Prostate gland (tissue), 2 donors: ENCODE results near the gene WDR89. TPM values are rescaled to one million over a fixed set of nuclear protein-coding genes. Genes with fewer than 3 reads are reported as not detected.

Experiments
- DNase-seq: peaks from one replicate; pipeline ENCODE4 v3.0.0-alpha.2; 2019; ENCODE audit warnings: low spot score
- H3K27ac ChIP-seq, 2 donors: fragments of 200-600 bp; sonication (generic); 2 replicates each; pipeline ENCODE4 v1.5.1; 2017 to 2019
- H3K27me3 ChIP-seq: fragments of 200-600 bp; sonication (generic); replicated peaks from 2 replicates; pipeline ENCODE4 v1.5.1; 2019; ENCODE audit not compliant: insufficient read depth
- H3K36me3 ChIP-seq, 2 donors: fragments of 200-600 bp; sonication (generic); 1 replicate in 1 of 2; 2 replicates in 1 of 2; pipeline versions ENCODE4 v1.5.1 to v1.8.1; 2017 to 2019
- H3K4me1 ChIP-seq: fragments of 200-600 bp; sonication (generic); replicated peaks from 2 replicates; pipeline ENCODE4 v1.5.1; 2019
- H3K4me3 ChIP-seq, 2 donors: fragments of 200-600 bp; sonication (generic); 2 replicates each; pipeline ENCODE4 v1.5.1; 2017 to 2019
- H3K9me3 ChIP-seq: fragments of 200-600 bp; sonication (generic); 2 replicates; pipeline ENCODE4 v1.5.1; 2017
- POLR2A ChIP-seq: fragments of 450-650 bp; IDR thresholded peaks from one replicate; pipeline ENCODE4 v1.6.1; 2016; ENCODE audit warnings: antibody characterized with exemption, mild to moderate bottlenecking
- POLR2AphosphoS5 ChIP-seq: sonication (generic); formaldehyde crosslinking; IDR thresholded peaks from one replicate; pipeline ENCODE4 v1.6.1; 2017; ENCODE audit warnings: antibody characterized with exemption
- WGBS: methylation state at CpG from one replicate; pipeline ENCODE4 v1.1.5; 2018; 5-methylcytosine and 5-hydroxymethylcytosine counted together
- intact Hi-C: fragments of 100-400 bp; cut with DNase I; formaldehyde crosslinking; loops from one replicate; pipeline ENCODE4 v1.14.2; 2022
- total RNA-seq, 2 donors: library from RNA; depleted of rRNA; stranded (reverse); fragments of >200 nt; gene quantifications; one replicate each; pipeline ENCODE4 v1.1.0, GENCODE V29; 2016
- TF ChIP-seq, protein P1 (sequence below), 4 experiments: fragments of 200-600 bp in 2 of 4; fragments of 450-650 bp in 2 of 4; sonication (generic) in 2 of 4; IDR thresholded peaks; 1 replicate in 3 of 4; 2 replicates in 1 of 4; pipeline ENCODE4 v1.5.1; 2016 to 2019; ENCODE audit warnings: antibody characterized with exemption in 4 of 4, mild to moderate bottlenecking in 2 of 4, moderate library complexity in 2 of 4

Gene WDR89
- total RNA-seq, 2 donors from 2014 or later, result 4.9 to 8.9 TPM

- TF ChIP-seq POLR2AphosphoS5 (no peak), POLR2A (no peak)
- TF ChIP-seq, protein P1, sequence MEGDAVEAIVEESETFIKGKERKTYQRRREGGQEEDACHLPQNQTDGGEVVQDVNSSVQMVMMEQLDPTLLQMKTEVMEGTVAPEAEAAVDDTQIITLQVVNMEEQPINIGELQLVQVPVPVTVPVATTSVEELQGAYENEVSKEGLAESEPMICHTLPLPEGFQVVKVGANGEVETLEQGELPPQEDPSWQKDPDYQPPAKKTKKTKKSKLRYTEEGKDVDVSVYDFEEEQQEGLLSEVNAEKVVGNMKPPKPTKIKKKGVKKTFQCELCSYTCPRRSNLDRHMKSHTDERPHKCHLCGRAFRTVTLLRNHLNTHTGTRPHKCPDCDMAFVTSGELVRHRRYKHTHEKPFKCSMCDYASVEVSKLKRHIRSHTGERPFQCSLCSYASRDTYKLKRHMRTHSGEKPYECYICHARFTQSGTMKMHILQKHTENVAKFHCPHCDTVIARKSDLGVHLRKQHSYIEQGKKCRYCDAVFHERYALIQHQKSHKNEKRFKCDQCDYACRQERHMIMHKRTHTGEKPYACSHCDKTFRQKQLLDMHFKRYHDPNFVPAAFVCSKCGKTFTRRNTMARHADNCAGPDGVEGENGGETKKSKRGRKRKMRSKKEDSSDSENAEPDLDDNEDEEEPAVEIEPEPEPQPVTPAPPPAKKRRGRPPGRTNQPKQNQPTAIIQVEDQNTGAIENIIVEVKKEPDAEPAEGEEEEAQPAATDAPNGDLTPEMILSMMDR (IDR thresholded peaks at IDR 0.05), result no peak
- H3K4me3 ChIP-seq, result no peak overlapping the region
- no peaks in the 10 kb centered on the region for H3K36me3 ChIP-seq
- no peak overlapping the region for H3K27ac ChIP-seq
- WGBS, result 96% methylated on average over 2 of the region's 2 CpGs
- no peak for DNase-seq
- H3K27me3 ChIP-seq, result no peaks in the 10 kb centered on the region
- intact Hi-C loops, result no loop called here
- no peaks in the 10 kb centered on the region for H3K9me3 ChIP-seq
- no peaks in the 10 kb centered on the region for H3K4me1 ChIP-seq
Observed at GRCh38 chr14:63654346-63654745, 12.7 kb upstream of the WDR89 start.

DNA sequence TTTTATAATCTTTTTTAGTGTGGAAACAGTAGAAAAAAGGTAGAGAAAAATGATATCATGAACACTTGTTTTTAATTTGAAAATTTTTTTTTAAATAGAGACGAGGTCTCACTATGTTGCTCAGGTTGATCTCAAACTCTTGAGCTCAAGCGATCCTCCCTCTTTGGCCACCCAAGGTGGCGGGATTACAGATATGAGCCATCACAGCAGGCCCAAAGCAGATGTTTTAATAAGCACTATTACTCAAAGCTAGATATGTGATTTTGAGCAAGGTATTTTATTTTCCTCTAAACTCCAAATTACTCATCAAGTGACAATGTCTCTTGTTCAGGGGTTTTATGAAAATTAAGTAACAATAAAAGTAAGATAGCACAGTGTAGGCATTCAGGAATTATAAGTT lies 10.7 kb upstream of the WDR89 start:
- WGBS, result 94% methylated on average over 3 of the region's 3 CpGs
- H3K4me3 ChIP-seq, result no peak overlapping the region
- TF ChIP-seq POLR2A (no peak), POLR2AphosphoS5 (no peak)
- TF ChIP-seq, protein P1 (IDR thresholded peaks at IDR 0.05), result no peak
- no peak overlapping the region for H3K27ac ChIP-seq
- H3K9me3 ChIP-seq, result no peaks in the 10 kb centered on the region
- no peaks in the 10 kb centered on the region for H3K27me3 ChIP-seq
- no peaks in the 10 kb centered on the region for H3K4me1 ChIP-seq
- no peaks in the 10 kb centered on the region for H3K36me3 ChIP-seq
- no peak for DNase-seq
- intact Hi-C loops, result no loop called here

- H3K36me3 ChIP-seq, result no peaks in the 10 kb centered on the region
- no peaks in the 10 kb centered on the region for H3K9me3 ChIP-seq
- no peaks in the 10 kb centered on the region for H3K4me1 ChIP-seq
- no peak for DNase-seq
- 82% methylated on average over 3 of the region's 3 CpGs for WGBS
- no peak overlapping the region for H3K4me3 ChIP-seq
- no peaks in the 10 kb centered on the region for H3K27me3 ChIP-seq
- intact Hi-C loops, result no loop called here
- TF ChIP-seq, protein P1 (IDR thresholded peaks at IDR 0.05), result no peak
- TF ChIP-seq POLR2AphosphoS5 (no peak), POLR2A (no peak)
- H3K27ac ChIP-seq, result no peak overlapping the region
Observed at GRCh38 chr14:63650256-63650952, 8.7 kb upstream of the WDR89 start.

DNA sequence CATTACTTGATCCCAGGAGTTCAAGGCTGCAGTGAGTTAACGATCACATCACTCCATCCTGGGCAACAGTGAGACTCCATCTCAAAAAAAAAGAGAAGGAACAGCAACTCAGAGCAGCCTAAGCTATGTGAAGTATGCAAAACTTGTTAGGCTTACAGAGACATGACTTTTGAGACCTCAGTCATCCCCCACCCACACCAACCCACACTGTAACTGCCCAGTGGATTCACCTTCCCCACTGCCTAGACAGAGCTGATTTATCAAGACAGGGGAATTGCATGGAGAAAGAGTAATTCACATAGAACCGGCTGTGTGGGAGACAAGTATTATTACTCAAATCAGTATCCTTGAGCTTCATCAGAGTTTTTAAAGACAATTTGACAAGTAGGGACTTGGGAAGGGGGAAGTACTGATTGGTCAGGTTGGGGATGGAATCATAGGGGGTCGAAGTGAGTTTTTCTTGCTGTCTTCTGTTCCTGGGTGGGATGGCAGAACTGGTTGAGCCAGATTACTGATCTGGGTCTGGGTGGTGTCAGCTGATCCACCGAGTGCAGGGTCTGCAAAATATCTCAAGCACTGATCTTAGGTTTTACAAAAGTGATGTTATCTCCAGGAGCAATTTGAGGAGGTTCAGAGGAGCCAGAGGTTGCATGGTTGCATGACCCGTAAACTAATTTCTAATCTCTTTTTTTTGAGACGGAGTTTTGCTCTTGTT lies 6.2 kb upstream of the WDR89 start:
- no peak overlapping the region for H3K27ac ChIP-seq
- H3K27me3 ChIP-seq, result no peaks in the 10 kb centered on the region
- 65% methylated on average over 6 of the region's 6 CpGs for WGBS
- no peak for DNase-seq
- peaks cover 2% of the 10 kb centered on the region for H3K4me1 ChIP-seq
- H3K36me3 ChIP-seq, result no peaks in the 10 kb centered on the region
- H3K9me3 ChIP-seq, result no peaks in the 10 kb centered on the region
- no peak overlapping the region for H3K4me3 ChIP-seq
- TF ChIP-seq POLR2A (no peak), POLR2AphosphoS5 (no peak)
- intact Hi-C loops, result no loop called here

DNA sequence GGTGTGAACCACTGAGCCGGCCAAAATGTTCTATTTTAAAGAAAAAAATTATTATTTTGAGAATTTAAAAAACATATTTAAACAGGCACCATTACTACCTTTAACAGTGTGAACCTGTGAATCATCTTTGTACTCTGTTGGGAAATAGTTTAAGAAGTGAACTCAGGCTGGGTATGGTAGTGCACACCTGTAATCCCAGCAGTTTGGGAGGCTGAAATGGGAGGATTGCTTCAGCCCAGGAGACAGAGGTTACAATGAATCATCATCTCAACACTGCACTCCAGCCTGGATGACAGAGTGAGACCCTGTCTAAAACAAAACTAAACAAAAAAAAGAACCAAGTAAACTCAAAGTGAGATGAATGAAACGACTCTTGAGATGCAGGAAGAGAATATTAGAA lies 3.1 kb upstream of the WDR89 start:
- 86% methylated on average over 2 of the region's 2 CpGs for WGBS
- Histone ChIP-seq H3K4me1 (peaks cover 2% of the 10 kb centered on the region), H3K4me3 (no peak overlapping the region), H3K36me3 (no peaks in the 10 kb centered on the region), H3K9me3 (no peaks in the 10 kb centered on the region), H3K27ac (no peak overlapping the region), H3K27me3 (no peaks in the 10 kb centered on the region)
- no peak for DNase-seq
- TF ChIP-seq POLR2A, result no peak
- TF ChIP-seq, protein P1 (IDR thresholded peaks at IDR 0.05), result no peak
- TF ChIP-seq POLR2AphosphoS5, result no peak
- intact Hi-C loops, result loop anchor here (5.0 kb wide), 3 partner anchors 83 to 252 kb away; partner anchors contain the start of genes PPP2R5E and SGPP1
